ENCODE results near the gene ABCC5.

Gene ABCC5

GRCh38 chr3:183944775-183945174 is 72.9 kb downstream of the ABCC5 start:
- Histone ChIP-seq H3K27ac (ENCODE audit: poor library complexity, severe bottlenecking) (no peak overlapping the region), H3K4me3 (ENCODE audit: severe bottlenecking) (no peak overlapping the region), H3K4me1 (ENCODE audit: insufficient read depth, poor library complexity, severe bottlenecking) (no peaks in the 10 kb centered on the region), H3K27me3 (ENCODE audit: insufficient read depth, poor library complexity, severe bottlenecking) (no peaks in the 10 kb centered on the region), H3K36me3 (ENCODE audit: low read depth) (peaks cover 25% of the 10 kb centered on the region), H3K9me3 (ENCODE audit: severe bottlenecking) (no peaks in the 10 kb centered on the region)
- no peak for TF ChIP-seq CTCF (IDR thresholded peaks at IDR 0.05; ENCODE audit: poor library complexity, severe bottlenecking)
- ATAC-seq (ENCODE audit: low read depth) (no peak), DNase-seq (ENCODE audit: low spot score) (no peak)

- no peak overlapping the region for H3K4me3 ChIP-seq (ENCODE audit: severe bottlenecking)
- no peaks in the 10 kb centered on the region for H3K4me1 ChIP-seq (ENCODE audit: insufficient read depth, poor library complexity, severe bottlenecking)
- H3K9me3 ChIP-seq (ENCODE audit: severe bottlenecking): no peaks in the 10 kb centered on the region
- no peak overlapping the region for H3K27ac ChIP-seq (ENCODE audit: poor library complexity, severe bottlenecking)
- H3K36me3 ChIP-seq (ENCODE audit: low read depth): peaks cover 25% of the 10 kb centered on the region
- ATAC-seq (ENCODE audit: low read depth): no peak
- no peak for DNase-seq (ENCODE audit: low spot score)
- no peaks in the 10 kb centered on the region for H3K27me3 ChIP-seq (ENCODE audit: insufficient read depth, poor library complexity, severe bottlenecking)
- no peak for TF ChIP-seq CTCF (IDR thresholded peaks at IDR 0.05; ENCODE audit: poor library complexity, severe bottlenecking)
Observed at GRCh38 chr3:183943739-183944138, 73.9 kb downstream of the ABCC5 start.

- H3K4me3 ChIP-seq (ENCODE audit: severe bottlenecking): no peak overlapping the region
- TF ChIP-seq CTCF (IDR thresholded peaks at IDR 0.05; ENCODE audit: poor library complexity, severe bottlenecking): no peak
- no peaks in the 10 kb centered on the region for H3K9me3 ChIP-seq (ENCODE audit: severe bottlenecking)
- no peaks in the 10 kb centered on the region for H3K4me1 ChIP-seq (ENCODE audit: insufficient read depth, poor library complexity, severe bottlenecking)
- no peak for ATAC-seq (ENCODE audit: low read depth)
- peaks cover 33% of the 10 kb centered on the region for H3K36me3 ChIP-seq (ENCODE audit: low read depth)
- H3K27ac ChIP-seq (ENCODE audit: poor library complexity, severe bottlenecking): no peak overlapping the region
- no peaks in the 10 kb centered on the region for H3K27me3 ChIP-seq (ENCODE audit: insufficient read depth, poor library complexity, severe bottlenecking)
- no peak for DNase-seq (ENCODE audit: low spot score)
Observed at GRCh38 chr3:183941216-183941615, 76.5 kb downstream of the ABCC5 start.

- DNase-seq (ENCODE audit: low spot score) (no peak), ATAC-seq (ENCODE audit: low read depth) (no peak)
- H3K27me3 ChIP-seq (ENCODE audit: insufficient read depth, poor library complexity, severe bottlenecking): no peaks in the 10 kb centered on the region
- H3K27ac ChIP-seq (ENCODE audit: poor library complexity, severe bottlenecking): no peak overlapping the region
- no peak overlapping the region for H3K4me3 ChIP-seq (ENCODE audit: severe bottlenecking)
- no peak for TF ChIP-seq CTCF (IDR thresholded peaks at IDR 0.05; ENCODE audit: poor library complexity, severe bottlenecking)
- no peaks in the 10 kb centered on the region for H3K4me1 ChIP-seq (ENCODE audit: insufficient read depth, poor library complexity, severe bottlenecking)
- no peaks in the 10 kb centered on the region for H3K9me3 ChIP-seq (ENCODE audit: severe bottlenecking)
- peaks cover 24% of the 10 kb centered on the region for H3K36me3 ChIP-seq (ENCODE audit: low read depth)
Observed at GRCh38 chr3:183937601-183938286, 79.9 kb downstream of the ABCC5 start.

- Histone ChIP-seq H3K36me3 (ENCODE audit: low read depth) (peaks cover 14% of the 10 kb centered on the region; the same call in 1 of the 2 replicates), H3K27ac (ENCODE audit: poor library complexity, severe bottlenecking) (no peak overlapping the region), H3K9me3 (ENCODE audit: severe bottlenecking) (no peaks in the 10 kb centered on the region), H3K27me3 (ENCODE audit: insufficient read depth, poor library complexity, severe bottlenecking) (no peaks in the 10 kb centered on the region), H3K4me1 (ENCODE audit: insufficient read depth, poor library complexity, severe bottlenecking) (no peaks in the 10 kb centered on the region), H3K4me3 (ENCODE audit: severe bottlenecking) (no peak overlapping the region)
- DNase-seq (ENCODE audit: low spot score) (no peak), ATAC-seq (ENCODE audit: low read depth) (no peak)
- TF ChIP-seq CTCF (IDR thresholded peaks at IDR 0.05; ENCODE audit: poor library complexity, severe bottlenecking): no peak
Observed at GRCh38 chr3:183933160-183933559, 84.5 kb downstream of the ABCC5 start.

Data from RWPE2 (cell line).